GM21576 (cell line): ENCODE results near the gene OS9.
"Not testable (repeated sequence)": the region's sequence is repeated elsewhere in the genome, so short reads cannot be mapped to it uniquely, and the experiment has no call there.

ENCODE experiments used
- ATAC-seq: cut with Tn5 transposase; IDR thresholded peaks from one replicate; pipeline ENCODE4 v1.9.1; 2021; ENCODE audit warnings: mild to moderate bottlenecking, moderate library complexity; ENCODE audit not compliant: unreplicated experiment

Gene OS9

GRCh38 chr12:57721846-57722608 is 28.1 kb downstream of the OS9 start:
- not testable (repeated sequence) for ATAC-seq

GRCh38 chr12:57722716-57723629 is 29.0 kb downstream of the OS9 start:
- ATAC-seq, result no peak

- no peak for ATAC-seq
Measured at GRCh38 chr12:57723630-57723962, 29.7 kb downstream of the OS9 start.

- no peak for ATAC-seq
Measured at GRCh38 chr12:57724003-57724935, 30.3 kb downstream of the OS9 start.

- ATAC-seq, result no peak
Measured at GRCh38 chr12:57724936-57725740, 31.2 kb downstream of the OS9 start.

GRCh38 chr12:57725851-57726150 is 31.9 kb downstream of the OS9 start:
- no peak for ATAC-seq

- ATAC-seq, result no peak
Measured at GRCh38 chr12:57726151-57726883, 32.4 kb downstream of the OS9 start.

- ATAC-seq, result no peak
Measured at GRCh38 chr12:57726884-57727757, 33.2 kb downstream of the OS9 start.

GRCh38 chr12:57727758-57728395 is 33.9 kb downstream of the OS9 start:
- ATAC-seq, result no peak

GRCh38 chr12:57729321-57729844 is 35.5 kb downstream of the OS9 start:
- ATAC-seq, result no peak

GRCh38 chr12:57730336-57731067 is 36.6 kb downstream of the OS9 start:
- no peak for ATAC-seq

GRCh38 chr12:57731411-57732080 is 37.6 kb downstream of the OS9 start:
- ATAC-seq, result no peak

GRCh38 chr12:57732270-57732669 is 38.3 kb downstream of the OS9 start:
- ATAC-seq, result no peak

- no peak for ATAC-seq
Measured at GRCh38 chr12:57732726-57733593, 39.0 kb downstream of the OS9 start.

- no peak for ATAC-seq
Measured at GRCh38 chr12:57733928-57734327, 40.0 kb downstream of the OS9 start.

GRCh38 chr12:57734591-57734990 is 40.7 kb downstream of the OS9 start:
- ATAC-seq, result no peak
